Spleen (tissue), 11 donors: ENCODE measurements around the gene TRPV2. TPM values are rescaled to one million over a fixed set of nuclear protein-coding genes. Genes with fewer than 3 reads are reported as not detected.

Experiments
- DNase-seq: peaks from one replicate; pipeline ENCODE4 v3.0.0-alpha.2; 2020
- H3K27ac ChIP-seq, 8 donors: fragments of 200-600 bp; sonication (generic) in 7 of 8; 1 replicate in 4 of 8; 2 replicates in 4 of 8; pipeline versions ENCODE4 v1.5.0 to v1.8.0; 2016 to 2021; ENCODE audit warnings: inconsistent platforms in 4 of 8, mild to moderate bottlenecking in 4 of 8, moderate library complexity in 1 of 8
- H3K27me3 ChIP-seq, 7 donors: fragments of 200-600 bp; sonication (generic) in 6 of 7; replicated peaks in 1 of 7; 1 replicate in 4 of 7; 2 replicates in 3 of 7; pipeline versions ENCODE4 v1.5.0 to v1.8.0; 2016 to 2021; ENCODE audit warnings: inconsistent platforms in 3 of 7, mild to moderate bottlenecking in 1 of 7
- H3K36me3 ChIP-seq, 6 donors: fragments of 200-600 bp; sonication (generic) in 5 of 6; 1 replicate in 4 of 6; 2 replicates in 2 of 6; pipeline versions ENCODE4 v1.5.0 to v1.8.0; 2016 to 2021; ENCODE audit warnings: inconsistent platforms in 2 of 6
- H3K4me1 ChIP-seq, 6 donors: fragments of 200-600 bp; sonication (generic) in 5 of 6; 1 replicate in 3 of 6; 2 replicates in 3 of 6; pipeline versions ENCODE4 v1.5.0 to v1.8.0; 2016 to 2021; ENCODE audit warnings: inconsistent platforms in 3 of 6
- H3K4me3 ChIP-seq, 8 donors: fragments of 200-600 bp; sonication (generic) in 7 of 8; 1 replicate in 4 of 8; 2 replicates in 4 of 8; pipeline versions ENCODE4 v1.5.0 to v1.8.0; 2016 to 2021; ENCODE audit warnings: inconsistent platforms in 4 of 8, mild to moderate bottlenecking in 4 of 8, moderate library complexity in 2 of 8
- H3K9me3 ChIP-seq, 8 donors: fragments of 200-600 bp; sonication (generic) in 7 of 8; 1 replicate in 4 of 8; 2 replicates in 4 of 8; pipeline versions ENCODE4 v1.5.0 to v1.8.0; 2016 to 2021; ENCODE audit warnings: inconsistent platforms in 4 of 8
- CTCF ChIP-seq, 11 experiments: fragments of 200-600 bp in 7 of 11; fragments of 450-650 bp in 4 of 11; sonication (generic) in 4 of 11; IDR thresholded peaks in 8 of 11; conservative IDR thresholded peaks in 3 of 11; 1 replicate in 7 of 11; 2 replicates in 4 of 11; pipeline versions ENCODE4 v1.4.0 to v1.8.0; 2016 to 2021; ENCODE audit warnings: antibody characterized with exemption in 11 of 11, inconsistent platforms in 4 of 11, mild to moderate bottlenecking in 1 of 11
- POLR2A ChIP-seq, 3 donors: fragments of 450-650 bp; IDR thresholded peaks; one replicate each; pipeline ENCODE4 v1.5.1; 2017; ENCODE audit warnings: antibody characterized with exemption in 3 of 3, mild to moderate bottlenecking in 1 of 3
- POLR2AphosphoS5 ChIP-seq, 3 donors: sonication (generic); formaldehyde crosslinking; IDR thresholded peaks; one replicate each; pipeline ENCODE4 v1.5.1; 2017; ENCODE audit warnings: antibody characterized with exemption in 3 of 3
- WGBS, 5 donors: extraction: QIAGEN DNeasy Blood & Tissue Kit in 3 of 5; methylation state at CpG; one replicate each; pipeline versions ENCODE4 v1.1.5 to v1.1.7; 2013 to 2018; 5-methylcytosine and 5-hydroxymethylcytosine counted together
- intact Hi-C: fragments of 100-400 bp; cut with DNase I; formaldehyde crosslinking; loops from one replicate; pipeline ENCODE4 v1.15.0; 2023; ENCODE audit warnings: low total_unique reads
- polyA plus RNA-seq, 3 donors: library from polyadenylated mRNA; stranded (reverse); fragments of 200-250 nt; gene quantifications; one replicate each; pipeline ENCODE4 v1.2.1, GENCODE V29; 2013
- total RNA-seq, 7 donors: library from RNA; depleted of rRNA in 3 of 7; stranded (reverse); fragments of >200 nt in 3 of 7; fragmentation: NEBNext Ultra II Directional in 4 of 7; extraction: Animal tissue kit (Norgen Biotek cat#: 25700) in 4 of 7; gene quantifications; one replicate each; pipeline versions ENCODE4 v1.1.0 to v1.2.1, GENCODE V29; 2016 to 2021
- donor health status: healthy with polysubstance abuse.
- donor health status: DM: no; HTN: no; CAD: no; lungs with moderate emphysema.
- donor health status: DM: no; HTN: no; CAD: no.
- donor health status: Bipolar disorder and iron deficiency.
- donor health status: healthy.
- donor health status: DM: no; HTN: no; CAD: no.
- donor health status: DM: yes; HTN: yes; CAD: no.

The TRPV2 gene
- total and polyA plus RNA-seq, 10 donors: 37.0 to 85.7 (median 52.6) TPM

- no peak overlapping the region for H3K4me3 ChIP-seq
- WGBS, 5 donors: 96 to 97% (median 96%) methylated on average over 9 of the region's 9 CpGs
- no peaks in the 10 kb centered on the region for H3K9me3 ChIP-seq
- H3K36me3 ChIP-seq: peaks cover 0 to 97% (median 67%) of the 10 kb centered on the region in 6 donors
- H3K4me1 ChIP-seq: peaks cover 0 to 3% (median 0%) of the 10 kb centered on the region in 6 donors
- no peak for DNase-seq
- no peak overlapping the region for H3K27ac ChIP-seq
- no peaks in the 10 kb centered on the region for H3K27me3 ChIP-seq
- TF ChIP-seq POLR2A (IDR thresholded peaks at IDR 0.05): no peak
- no peak for TF ChIP-seq CTCF (IDR thresholded peaks at IDR 0.05 in 8 of 11, conservative IDR thresholded peaks at IDR 0.05 in 3 of 11)
- no peak for TF ChIP-seq POLR2AphosphoS5 (IDR thresholded peaks at IDR 0.05)
- intact Hi-C loops: no loop called here
Observed at GRCh38 chr17:16429083-16429482, 13.7 kb downstream of the TRPV2 start.

GRCh38 chr17:16430650-16431049 lies 15.3 kb downstream of the TRPV2 start:
- H3K36me3 ChIP-seq: peaks cover 0 to 82% (median 54%) of the 10 kb centered on the region in 6 donors
- H3K27me3 ChIP-seq: no peaks in the 10 kb centered on the region
- intact Hi-C loops: no loop called here
- 71 to 90% (median 75%) methylated on average over 6 of the region's 6 CpGs for WGBS, 5 donors
- no peak overlapping the region for H3K4me3 ChIP-seq
- no peaks in the 10 kb centered on the region for H3K9me3 ChIP-seq
- peaks cover 0 to 3% (median 0%) of the 10 kb centered on the region in 6 donors for H3K4me1 ChIP-seq
- no peak overlapping the region for H3K27ac ChIP-seq
- no peak for DNase-seq
- TF ChIP-seq CTCF (IDR thresholded peaks at IDR 0.05 in 8 of 11, conservative IDR thresholded peaks at IDR 0.05 in 3 of 11) (no peak), POLR2AphosphoS5 (IDR thresholded peaks at IDR 0.05) (no peak), POLR2A (IDR thresholded peaks at IDR 0.05) (no peak)

- TF ChIP-seq CTCF (IDR thresholded peaks at IDR 0.05 in 8 of 11, conservative IDR thresholded peaks at IDR 0.05 in 3 of 11) (no peak), POLR2AphosphoS5 (IDR thresholded peaks at IDR 0.05) (peak in 1 of 3 donors; percentile 50)
- Histone ChIP-seq H3K27me3 (no peaks in the 10 kb centered on the region), H3K4me1 (peaks cover 0 to 3% (median 0%) of the 10 kb centered on the region in 6 donors), H3K9me3 (no peaks in the 10 kb centered on the region), H3K27ac (no peak overlapping the region), H3K4me3 (no peak overlapping the region), H3K36me3 (peaks cover 0 to 72% (median 40%) of the 10 kb centered on the region in 6 donors)
- intact Hi-C loops: no loop called here
- no peak for DNase-seq
- 91 to 97% (median 94%) methylated on average over 10 to 15 of the region's 15 CpGs for WGBS, 5 donors
Observed at GRCh38 chr17:16432017-16432416, 16.6 kb downstream of the TRPV2 start.

GRCh38 chr17:16433514-16433913 lies 18.1 kb downstream of the TRPV2 start:
- H3K9me3 ChIP-seq: no peaks in the 10 kb centered on the region
- 74 to 100% (median 91%) methylated on average over 1 to 5 of the region's 5 CpGs for WGBS, 5 donors
- peaks cover 3 to 8% (median 6%) of the 10 kb centered on the region in 6 donors for H3K4me1 ChIP-seq
- DNase-seq: no peak
- no peak for TF ChIP-seq CTCF (IDR thresholded peaks at IDR 0.05 in 8 of 11, conservative IDR thresholded peaks at IDR 0.05 in 3 of 11)
- peak in 1 of 3 donors; percentile 58 for TF ChIP-seq POLR2AphosphoS5 (IDR thresholded peaks at IDR 0.05)
- intact Hi-C loops: no loop called here
- H3K4me3 ChIP-seq: no peak overlapping the region
- no peaks in the 10 kb centered on the region for H3K27me3 ChIP-seq
- peaks cover 0 to 61% (median 25%) of the 10 kb centered on the region in 6 donors for H3K36me3 ChIP-seq
- H3K27ac ChIP-seq: no peak overlapping the region
